Common myeloid progenitor, CD34-positive (primary cell): ENCODE measurements around the gene ARHGEF4.

Source experiments
- CTCF ChIA-PET: fragments of 350-600 bp; sonication (Branson Sonifier 250); formaldehyde crosslinking; loops from one replicate; lab custom pipeline; 2021; ENCODE audit warnings: antibody characterized with exemption; lab: Charles Lee
- POLR2A ChIA-PET: fragments of 350-600 bp; sonication (Branson Sonifier 250); formaldehyde crosslinking; loops from one replicate; lab custom pipeline; 2021; ENCODE audit warnings: antibody characterized with exemption; lab: Charles Lee
- DNase-seq, 3 donors: peaks; one replicate each; pipeline versions ENCODE4 v3.0.0 to v3.0.0-alpha.2; 2013
- H3K27ac ChIP-seq, 2 experiments: 1 replicate in 1 of 2; 2 replicates in 1 of 2; pipeline ENCODE4 v1.7.0; 2013; ENCODE audit warnings: inconsistent platforms in 2 of 2, low read length in 2 of 2, mild to moderate bottlenecking in 2 of 2, low read depth in 1 of 2, moderate library complexity in 1 of 2; ENCODE audit not compliant: severe bottlenecking in 2 of 2, insufficient read depth in 1 of 2, poor library complexity in 1 of 2
- H3K27me3 ChIP-seq, 5 experiments: replicated peaks in 2 of 5; 1 replicate in 3 of 5; 2 replicates in 2 of 5; pipeline versions ENCODE4 v1.6.1 to v1.7.0; 2013; ENCODE audit warnings: low read length in 4 of 5, mild to moderate bottlenecking in 2 of 5, moderate library complexity in 2 of 5, inconsistent platforms in 1 of 5; ENCODE audit not compliant: insufficient read depth in 5 of 5, control insufficient read depth in 4 of 5
- H3K36me3 ChIP-seq, 4 experiments: 1 replicate in 2 of 4; 2 replicates in 2 of 4; pipeline versions ENCODE4 v1.6.1 to v1.7.0; 2013; ENCODE audit warnings: low read length in 3 of 4, control low read depth in 1 of 4, mild to moderate bottlenecking in 1 of 4; ENCODE audit not compliant: control insufficient read depth in 4 of 4, insufficient read depth in 4 of 4
- H3K4me1 ChIP-seq, 4 experiments: 1 replicate in 3 of 4; 2 replicates in 1 of 4; pipeline versions ENCODE4 v1.6.1 to v1.7.1; 2013; ENCODE audit warnings: low read length in 3 of 4, mild to moderate bottlenecking in 3 of 4, control low read depth in 1 of 4, inconsistent platforms in 1 of 4, moderate library complexity in 1 of 4; ENCODE audit not compliant: control insufficient read depth in 4 of 4, insufficient read depth in 4 of 4; ENCODE audit errors: control extremely low read depth in 1 of 4
- H3K4me3 ChIP-seq, 7 experiments: 1 replicate in 4 of 7; 2 replicates in 3 of 7; pipeline versions ENCODE4 v1.5.1 to v1.7.0; 2013; ENCODE audit warnings: mild to moderate bottlenecking in 7 of 7, low read length in 6 of 7, moderate library complexity in 6 of 7, inconsistent platforms in 2 of 7, low read depth in 2 of 7, control low read depth in 1 of 7; ENCODE audit not compliant: insufficient read depth in 4 of 7, control insufficient read depth in 1 of 7; ENCODE audit errors: extremely low read depth in 1 of 7
- H3K9me3 ChIP-seq, 5 experiments: 1 replicate in 4 of 5; 2 replicates in 1 of 5; pipeline versions ENCODE4 v1.6.1 to v1.7.1; 2013; ENCODE audit warnings: low read length in 4 of 5, mild to moderate bottlenecking in 2 of 5, inconsistent platforms in 1 of 5, low read depth in 1 of 5, moderate library complexity in 1 of 5; ENCODE audit not compliant: control insufficient read depth in 4 of 5, insufficient read depth in 2 of 5; ENCODE audit errors: control extremely low read depth in 1 of 5
- WGBS: methylation state at CpG from one replicate; pipeline ENCODE4 v1.1.5; 2013; ENCODE audit not compliant: insufficient coverage; 5-methylcytosine and 5-hydroxymethylcytosine counted together

Gene ARHGEF4

DNA sequence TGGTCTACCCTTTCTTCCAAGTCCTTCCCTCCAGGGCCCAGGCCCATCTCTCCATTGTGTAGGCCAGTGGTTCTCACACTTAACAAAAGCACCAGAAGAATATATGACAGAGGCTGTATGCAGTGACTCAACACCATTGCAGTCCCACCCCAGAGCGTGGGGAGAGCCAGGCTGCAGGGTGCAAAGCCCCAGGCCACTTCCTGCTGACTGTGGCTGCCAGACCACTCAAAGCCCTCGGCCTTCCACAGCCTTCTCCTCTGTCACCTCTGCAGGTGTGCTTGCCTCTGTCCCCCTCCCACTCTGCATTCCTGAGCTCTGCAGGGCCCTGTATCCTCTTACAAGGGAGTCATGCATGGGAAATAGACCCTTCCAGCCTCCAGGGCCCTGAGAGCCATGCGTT is 40.4 kb upstream of the ARHGEF4 start:
- Histone ChIP-seq H3K27ac (no peak overlapping the region), H3K4me1 (peaks cover 0 to 17% (median 14%) of the 10 kb centered on the region in 4 experiments), H3K4me3 (no peak overlapping the region), H3K27me3 (peaks cover 0 to 35% (median 10%) of the 10 kb centered on the region in 5 experiments), H3K9me3 (no peaks in the 10 kb centered on the region), H3K36me3 (no peaks in the 10 kb centered on the region)
- ChIA-PET POLR2A (no interaction called here), CTCF (interaction anchor here (1.4 to 9.4 kb wide), 2 partner anchors 68 to 76 kb away, joined by 3 to 112 read pairs; no protein-coding TSS in a partner anchor)
- 79% methylated on average over 2 of the region's 3 CpGs for WGBS
- DNase-seq: no peak

DNA sequence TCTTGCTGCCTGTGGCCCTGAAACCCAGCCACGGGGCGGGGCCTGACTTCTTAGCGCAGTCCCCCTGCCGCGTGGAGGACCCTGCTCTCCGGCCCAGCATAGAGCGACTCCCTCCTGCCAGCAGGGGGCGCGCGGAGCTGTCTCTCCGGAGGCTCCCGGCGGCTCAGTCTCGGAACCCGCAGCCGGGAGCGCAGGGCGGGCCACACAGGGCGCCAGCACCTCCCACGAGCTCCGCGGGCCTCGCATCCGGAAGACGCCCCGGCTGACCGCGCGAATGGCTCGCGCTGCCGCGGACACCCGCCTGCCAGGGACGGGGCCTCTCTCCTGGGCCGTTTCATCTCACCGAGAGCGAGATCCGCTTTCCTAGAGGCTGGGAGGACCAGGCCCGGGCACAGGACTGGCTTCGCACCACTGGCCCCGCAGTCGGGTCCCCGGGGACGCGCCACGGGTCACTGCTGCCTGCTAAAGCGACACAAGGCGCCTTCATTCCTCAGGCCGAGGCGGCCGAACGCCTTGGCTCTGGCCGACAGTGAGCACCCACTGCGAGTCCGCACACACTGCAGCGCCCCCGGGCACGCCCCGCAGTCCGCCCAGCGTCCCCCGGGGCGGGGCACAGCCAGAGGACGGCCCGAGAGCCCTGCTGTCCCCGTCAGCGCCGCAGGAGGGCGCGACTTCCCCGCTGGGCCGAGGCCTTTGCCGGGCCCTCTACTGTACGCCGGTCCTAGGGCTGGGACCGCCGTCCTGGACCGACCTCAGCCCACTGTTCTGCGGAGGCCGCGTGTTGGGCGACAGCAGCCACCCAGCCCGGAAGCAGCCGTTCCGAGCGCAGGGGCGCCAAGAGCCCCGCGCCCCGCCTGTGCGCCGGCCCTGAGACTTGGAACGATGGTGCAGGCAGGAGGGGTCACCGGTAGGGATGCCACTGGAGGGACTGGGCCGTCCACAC is 39.0 kb upstream of the ARHGEF4 start:
- CTCF ChIA-PET: interaction anchor here (0.6 to 9.4 kb wide), 20 partner anchors 11 to 1749 kb away, joined by 3 to 112 read pairs (median 3); partner anchors contain the start of gene GPR148
- POLR2A ChIA-PET: no interaction called here
- no peak overlapping the region for H3K27ac ChIP-seq
- H3K27me3 ChIP-seq: peaks cover 4 to 40% (median 10%) of the 10 kb centered on the region in 5 experiments
- H3K36me3 ChIP-seq: no peaks in the 10 kb centered on the region
- H3K9me3 ChIP-seq: no peaks in the 10 kb centered on the region
- DNase-seq: peak; percentile 83 to 87 (median 85)
- peak overlapping the region; percentile 39 to 85 (median 76) for H3K4me3 ChIP-seq
- under 1% methylated on average over 95 of the region's 96 CpGs for WGBS
- peaks cover 0 to 17% (median 14%) of the 10 kb centered on the region in 4 experiments for H3K4me1 ChIP-seq

DNA sequence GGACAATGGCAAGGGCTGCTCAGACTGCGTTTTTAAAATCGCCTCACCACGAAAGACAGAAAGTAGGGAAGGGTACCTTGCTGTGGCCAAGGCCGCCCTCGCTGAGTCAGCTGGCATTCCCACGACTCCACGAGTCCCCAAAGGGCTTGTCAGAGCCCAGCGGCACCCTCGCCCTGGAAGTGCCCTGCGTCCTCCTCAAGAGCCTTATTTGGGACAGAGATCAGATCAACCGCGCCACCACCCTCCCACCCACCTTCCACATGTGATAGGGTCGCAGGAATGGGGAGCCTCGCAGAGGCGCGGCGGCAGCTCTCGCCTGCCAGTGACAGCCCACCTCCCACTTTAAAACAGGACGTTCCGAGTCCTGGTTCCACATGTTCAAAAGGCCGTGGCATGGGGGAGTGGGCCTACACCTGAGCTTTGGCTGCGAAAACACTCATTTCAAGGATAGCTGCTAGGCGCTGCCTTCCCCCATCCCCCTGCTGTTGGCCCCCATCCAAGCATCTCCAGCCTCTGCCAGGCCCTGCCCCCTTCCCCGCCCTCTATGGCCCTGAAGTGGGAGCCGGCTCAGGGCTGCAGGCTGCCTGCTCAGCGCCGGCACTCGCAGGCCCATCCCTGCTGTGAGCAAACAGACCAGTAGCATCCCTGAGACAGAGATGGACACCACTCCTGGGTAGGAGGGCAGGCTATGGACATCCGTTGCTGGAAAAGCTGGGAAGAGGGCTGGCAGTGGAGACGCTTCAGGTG is 38.1 kb upstream of the ARHGEF4 start:
- WGBS: 22% methylated on average over 25 of the region's 30 CpGs
- Histone ChIP-seq H3K36me3 (no peaks in the 10 kb centered on the region), H3K4me3 (peak overlapping the region in 4 of 7 experiments; percentile 61 to 85 (median 78)), H3K27me3 (peaks cover 4 to 44% (median 10%) of the 10 kb centered on the region in 5 experiments), H3K4me1 (peaks cover 0 to 17% (median 14%) of the 10 kb centered on the region in 4 experiments), H3K9me3 (no peaks in the 10 kb centered on the region), H3K27ac (no peak overlapping the region)
- ChIA-PET CTCF (interaction anchor here (0.7 to 9.4 kb wide), 14 partner anchors 10 to 1748 kb away, joined by 3 to 112 read pairs (median 3); no protein-coding TSS in a partner anchor), POLR2A (no interaction called here)
- DNase-seq: peak in 2 of 3 donors; percentile 25 to 26

DNA sequence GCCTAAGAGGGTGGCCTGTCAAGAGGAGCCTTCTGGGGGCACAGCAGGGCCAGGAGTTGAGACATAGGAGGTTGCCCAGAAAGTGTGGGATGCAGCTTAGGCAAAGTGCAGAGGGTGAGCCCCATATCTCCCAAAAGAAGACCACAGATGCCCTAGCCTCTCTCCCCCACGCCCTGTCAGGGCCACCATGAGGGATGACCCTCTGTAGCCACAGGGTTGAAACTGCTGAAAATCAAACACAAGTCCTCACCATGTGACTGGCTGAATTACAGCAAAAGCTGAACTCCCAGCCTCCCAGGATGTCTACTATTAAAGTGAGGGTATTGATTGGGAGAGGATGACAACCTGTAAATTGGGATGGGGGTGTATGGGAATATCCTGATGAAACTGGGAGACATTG is 37.4 kb upstream of the ARHGEF4 start:
- peaks cover 4 to 44% (median 10%) of the 10 kb centered on the region in 5 experiments for H3K27me3 ChIP-seq
- WGBS: no CpG with 5 or more reads among the region's 1 CpG
- ChIA-PET CTCF (interaction anchor here (0.9 to 9.4 kb wide), 10 partner anchors 10 to 793 kb away, joined by 3 to 112 read pairs (median 3); no protein-coding TSS in a partner anchor), POLR2A (no interaction called here)
- DNase-seq: no peak
- no peaks in the 10 kb centered on the region for H3K36me3 ChIP-seq
- H3K4me3 ChIP-seq: no peak overlapping the region
- no peak overlapping the region for H3K27ac ChIP-seq
- peaks cover 0 to 17% (median 14%) of the 10 kb centered on the region in 4 experiments for H3K4me1 ChIP-seq
- H3K9me3 ChIP-seq: no peaks in the 10 kb centered on the region

DNA sequence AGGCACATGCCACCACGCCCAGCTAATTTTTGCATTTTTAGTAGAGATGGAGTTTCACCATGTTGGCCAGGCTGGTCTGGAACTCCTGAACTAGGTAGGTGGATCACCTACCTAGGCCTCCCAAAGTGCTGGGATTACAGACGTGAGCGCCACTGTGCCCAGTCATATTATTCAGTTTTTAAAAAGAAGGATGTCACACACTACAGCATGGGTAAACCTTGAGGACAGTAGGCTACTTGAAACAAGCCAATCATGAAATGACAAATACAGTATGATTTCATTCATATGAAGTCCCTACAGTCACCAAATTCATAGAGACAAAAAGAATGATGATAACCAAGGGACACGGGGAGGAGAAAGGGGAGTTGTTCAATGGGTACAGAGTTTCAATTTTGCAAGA is 31.1 kb upstream of the ARHGEF4 start:
- Histone ChIP-seq H3K36me3 (no peaks in the 10 kb centered on the region), H3K4me3 (no peak overlapping the region), H3K4me1 (peaks cover 0 to 5% (median 0%) of the 10 kb centered on the region in 4 experiments), H3K9me3 (peaks cover 0 to 9% (median 0%) of the 10 kb centered on the region in 5 experiments), H3K27me3 (peaks cover 4 to 51% (median 10%) of the 10 kb centered on the region in 5 experiments), H3K27ac (no peak overlapping the region)
- CTCF ChIA-PET: no interaction called here
- no peak for DNase-seq
- 100% methylated on average over 2 of the region's 4 CpGs for WGBS
- POLR2A ChIA-PET: no interaction called here

DNA sequence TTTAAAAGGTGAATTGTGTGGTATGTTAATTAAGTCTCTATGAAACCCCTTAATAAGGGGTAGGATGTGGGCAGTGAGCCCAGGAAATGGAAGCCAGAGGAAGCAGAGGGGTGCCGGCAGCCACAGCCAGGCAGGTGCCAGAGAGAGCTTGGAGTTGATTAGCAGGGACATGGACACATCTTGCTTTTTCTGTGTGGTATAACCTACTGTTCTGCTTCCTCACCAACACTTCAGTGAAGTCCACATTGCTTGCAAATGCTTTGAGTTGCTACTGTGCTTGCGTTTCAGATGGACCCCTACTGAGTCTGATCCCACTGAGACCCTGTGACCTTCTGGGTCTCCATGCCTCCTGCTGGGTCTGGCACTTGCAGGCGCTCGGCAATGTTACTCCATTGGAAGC is 30.3 kb upstream of the ARHGEF4 start:
- DNase-seq: peak in 1 of 3 donors; percentile 20
- WGBS: 25% methylated on average over 2 of the region's 4 CpGs
- CTCF ChIA-PET: no interaction called here

More for the DNA sequence above, 30.3 kb upstream of the ARHGEF4 start:
- POLR2A ChIA-PET: no interaction called here
- H3K4me1 ChIP-seq: peaks cover 0 to 5% (median 0%) of the 10 kb centered on the region in 4 experiments
- peaks cover 4 to 53% (median 10%) of the 10 kb centered on the region in 5 experiments for H3K27me3 ChIP-seq
- H3K27ac ChIP-seq: no peak overlapping the region
- H3K36me3 ChIP-seq: no peaks in the 10 kb centered on the region
- H3K9me3 ChIP-seq: peaks cover 0 to 9% (median 0%) of the 10 kb centered on the region in 5 experiments
- H3K4me3 ChIP-seq: no peak overlapping the region
